GM12873 (cell line): Measurements from ENCODE around the gene PLA2R1.

Experiments used
- CTCF ChIP-seq: IDR thresholded peaks from 2 replicates; pipeline ENCODE4 v1.5.1; 2012; ENCODE audit warnings: low read depth, mild to moderate bottlenecking, moderate library complexity, low read length, control low read depth; ENCODE audit not compliant: insufficient read depth; ENCODE audit errors: missing control alignments

PLA2R1 gene

GRCh38 chr2:160076914-160077313 lies 14.5 kb upstream of the PLA2R1 start:
- TF ChIP-seq CTCF = no peak

DNA sequence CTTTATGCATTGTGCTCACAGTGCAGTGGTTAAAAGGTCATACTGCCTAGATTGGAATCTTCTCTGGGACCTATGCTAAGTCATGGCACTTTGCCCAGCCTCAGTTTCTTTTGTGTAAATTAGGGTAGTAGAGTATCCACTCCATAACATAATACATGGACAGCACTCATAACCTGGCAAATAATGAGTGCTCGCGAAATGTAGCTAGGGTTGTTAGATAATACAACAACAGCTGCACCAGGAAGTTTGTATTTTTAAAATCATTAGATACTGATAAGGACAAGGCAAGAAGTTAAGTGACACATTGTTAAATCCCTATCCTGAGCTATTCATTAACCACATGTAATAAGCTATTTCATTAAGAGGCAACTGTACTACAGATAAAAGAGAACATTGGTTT lies 13.8 kb upstream of the PLA2R1 start:
- no peak for TF ChIP-seq CTCF

DNA sequence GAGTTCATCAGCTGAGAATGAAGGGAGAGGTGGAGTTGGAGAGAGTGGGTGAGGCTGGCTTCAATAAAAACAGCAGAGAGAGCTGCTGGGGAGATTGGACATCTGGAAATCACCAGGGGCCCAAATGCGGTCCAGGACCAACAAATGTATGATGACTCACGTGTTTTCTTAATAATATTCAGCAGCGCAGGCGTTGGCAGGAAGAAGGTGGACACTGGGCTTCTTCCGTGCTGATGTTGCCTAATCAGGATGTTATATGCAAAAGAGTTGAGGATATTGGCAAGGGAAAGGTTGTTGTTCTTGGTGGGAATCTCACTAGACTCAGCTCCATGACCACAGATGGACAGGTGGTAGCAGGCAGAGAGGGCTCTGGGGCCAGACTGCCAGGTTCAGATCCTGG lies 12.8 kb upstream of the PLA2R1 start:
- TF ChIP-seq CTCF = no peak

GRCh38 chr2:160073284-160073888 lies 11.0 kb upstream of the PLA2R1 start:
- no peak for TF ChIP-seq CTCF

DNA sequence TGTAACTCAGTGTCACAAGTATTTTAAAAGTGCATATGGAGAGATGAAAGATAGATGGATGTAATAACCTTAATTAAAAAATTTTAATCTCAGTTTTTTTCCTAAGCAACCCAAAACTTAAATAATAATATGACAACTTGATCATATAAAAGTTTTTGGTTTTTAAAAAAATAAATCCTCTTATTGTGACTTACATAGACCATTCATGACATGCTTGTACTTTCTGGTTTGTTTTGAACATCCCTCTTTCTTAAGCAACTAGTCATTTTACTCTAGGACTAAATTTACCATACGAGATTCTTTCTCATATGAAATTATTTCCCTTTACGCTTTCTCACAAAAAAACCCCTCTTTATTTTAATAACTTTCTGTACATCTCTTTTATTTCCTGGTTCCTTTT lies 6.5 kb upstream of the PLA2R1 start:
- no peak for TF ChIP-seq CTCF

DNA sequence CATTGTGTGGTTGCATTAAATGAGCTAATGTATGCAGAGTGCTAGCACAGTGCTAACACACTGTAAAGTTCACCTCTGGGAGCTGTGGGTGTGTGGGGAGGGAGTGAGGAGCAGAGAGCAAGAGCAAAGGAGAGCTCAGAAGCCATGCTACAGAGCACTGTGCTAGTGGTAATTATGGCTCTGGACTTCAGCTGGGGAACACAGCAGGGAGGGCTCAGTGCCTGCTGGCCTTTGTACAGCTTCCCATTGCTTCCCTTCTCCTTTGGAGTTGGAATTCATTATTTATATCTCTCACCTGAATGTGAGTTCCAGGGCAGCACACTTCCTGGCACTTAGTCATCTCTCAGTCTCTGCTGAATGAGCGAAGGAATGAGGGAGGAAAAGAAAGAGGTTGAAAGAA lies 2.5 kb upstream of the PLA2R1 start:
- TF ChIP-seq CTCF = no peak

DNA sequence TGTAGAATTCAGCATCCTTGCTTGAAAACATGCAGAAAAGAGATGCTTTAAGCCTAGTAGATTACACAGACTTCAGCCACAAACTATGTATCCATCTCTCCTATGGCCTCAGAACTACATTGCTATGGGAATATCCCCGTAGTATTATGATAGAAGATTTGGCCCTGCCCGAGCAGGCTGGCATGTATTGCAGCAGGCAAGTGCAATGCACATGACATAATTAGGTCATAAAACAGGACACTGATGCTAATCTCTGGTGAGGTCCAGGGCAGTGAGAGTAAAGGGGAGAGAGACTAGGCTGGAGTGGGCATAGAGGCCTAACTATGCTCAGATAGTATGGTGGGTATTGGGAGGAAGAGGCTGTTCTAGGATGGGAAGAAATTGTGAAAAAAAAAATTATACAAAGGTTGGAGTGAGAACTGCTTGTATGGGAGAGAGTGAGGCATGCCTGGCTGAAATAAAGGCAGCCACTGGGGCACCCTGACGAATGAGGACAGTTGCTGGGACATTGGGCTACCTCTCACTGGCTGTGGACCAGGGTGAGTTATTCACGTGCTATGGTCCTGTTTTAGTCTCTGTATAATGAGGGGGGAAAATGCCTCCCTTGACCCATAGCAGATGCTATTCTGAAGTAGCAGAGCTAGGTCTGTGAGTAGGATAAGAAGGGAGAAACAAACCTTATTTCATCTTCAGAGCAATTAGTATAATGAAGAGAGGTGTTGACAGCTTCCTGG lies 1.6 kb upstream of the PLA2R1 start:
- TF ChIP-seq CTCF = no peak
